ENCODE measurements around the gene PON2.
"Not testable (repeated sequence)": the region's sequence is repeated elsewhere in the genome, so short reads cannot be mapped to it uniquely, and the experiment has no call there.

The PON2 gene

GRCh38 chr7:95434557-95435421 lies at the start of gene PON2:
Gene PON2, minus strand, starts transcription at chr7:95435028. Its CDS starts 77 bp downstream, at chr7:95434951.
- peak; percentile 18 for DNase-seq

GRCh38 chr7:95482424-95482823 lies 47.6 kb upstream of the PON2 start:
- DNase-seq: no peak

GRCh38 chr7:95481271-95482165 lies 46.7 kb upstream of the PON2 start:
- DNase-seq: no peak

GRCh38 chr7:95479992-95480624 lies 45.3 kb upstream of the PON2 start:
- DNase-seq: no peak

- DNase-seq: no peak
Observed at GRCh38 chr7:95478272-95479037, 43.6 kb upstream of the PON2 start.

- DNase-seq: peak; percentile 36
Observed at GRCh38 chr7:95476904-95477594, 42.2 kb upstream of the PON2 start.

GRCh38 chr7:95476072-95476847 lies 41.4 kb upstream of the PON2 start:
- DNase-seq: no peak

GRCh38 chr7:95473276-95473985 lies 38.6 kb upstream of the PON2 start:
- DNase-seq: no peak

GRCh38 chr7:95472581-95473161 lies 37.8 kb upstream of the PON2 start:
- DNase-seq: no peak

GRCh38 chr7:95471071-95471470 lies 36.2 kb upstream of the PON2 start:
- DNase-seq: no peak

- DNase-seq: no peak
Observed at GRCh38 chr7:95470452-95470851, 35.6 kb upstream of the PON2 start.

GRCh38 chr7:95469848-95470247 lies 35.0 kb upstream of the PON2 start:
- DNase-seq: no peak

GRCh38 chr7:95469187-95469586 lies 34.4 kb upstream of the PON2 start:
- DNase-seq: no peak

GRCh38 chr7:95467912-95468607 lies 33.2 kb upstream of the PON2 start:
- DNase-seq: no peak

- not testable (repeated sequence) for DNase-seq
Observed at GRCh38 chr7:95460653-95461052, 25.8 kb upstream of the PON2 start.

- DNase-seq: no peak
Observed at GRCh38 chr7:95457947-95458346, 23.1 kb upstream of the PON2 start.

- no peak for DNase-seq
Observed at GRCh38 chr7:95454438-95455045, 19.7 kb upstream of the PON2 start.

GRCh38 chr7:95446618-95447017 lies 11.8 kb upstream of the PON2 start:
- DNase-seq: no peak

- DNase-seq: no peak
Observed at GRCh38 chr7:95444796-95445195, 10.0 kb upstream of the PON2 start.
